SW 1271 (cell line): Measurements from ENCODE around the gene PALLD.

Source experiments
- DNase-seq, 2 experiments: peaks; one replicate each; lab custom pipeline; 2025; lab: John Stamatoyannopoulos, UW

PALLD gene

DNA sequence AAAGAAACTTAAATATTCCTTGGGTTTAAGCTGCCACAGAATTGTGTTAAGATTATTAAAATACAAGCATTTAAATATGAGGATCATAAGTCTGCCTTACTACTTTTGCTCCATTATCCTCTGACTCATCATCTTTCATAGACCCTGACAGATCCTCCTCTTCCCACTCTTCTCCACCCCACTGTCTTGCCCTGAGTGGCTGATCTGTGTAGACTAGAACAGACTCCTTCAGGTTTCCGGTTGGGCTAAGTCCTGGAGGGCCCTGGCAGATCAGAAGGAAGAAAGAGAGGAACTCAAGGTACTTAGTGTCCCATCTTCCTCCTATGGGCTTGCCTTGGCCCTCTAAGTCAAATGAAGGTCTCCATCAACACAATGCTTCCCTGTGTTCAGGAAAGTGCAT lies 30.7 kb downstream of the PALLD start:
- no peak for DNase-seq

DNA sequence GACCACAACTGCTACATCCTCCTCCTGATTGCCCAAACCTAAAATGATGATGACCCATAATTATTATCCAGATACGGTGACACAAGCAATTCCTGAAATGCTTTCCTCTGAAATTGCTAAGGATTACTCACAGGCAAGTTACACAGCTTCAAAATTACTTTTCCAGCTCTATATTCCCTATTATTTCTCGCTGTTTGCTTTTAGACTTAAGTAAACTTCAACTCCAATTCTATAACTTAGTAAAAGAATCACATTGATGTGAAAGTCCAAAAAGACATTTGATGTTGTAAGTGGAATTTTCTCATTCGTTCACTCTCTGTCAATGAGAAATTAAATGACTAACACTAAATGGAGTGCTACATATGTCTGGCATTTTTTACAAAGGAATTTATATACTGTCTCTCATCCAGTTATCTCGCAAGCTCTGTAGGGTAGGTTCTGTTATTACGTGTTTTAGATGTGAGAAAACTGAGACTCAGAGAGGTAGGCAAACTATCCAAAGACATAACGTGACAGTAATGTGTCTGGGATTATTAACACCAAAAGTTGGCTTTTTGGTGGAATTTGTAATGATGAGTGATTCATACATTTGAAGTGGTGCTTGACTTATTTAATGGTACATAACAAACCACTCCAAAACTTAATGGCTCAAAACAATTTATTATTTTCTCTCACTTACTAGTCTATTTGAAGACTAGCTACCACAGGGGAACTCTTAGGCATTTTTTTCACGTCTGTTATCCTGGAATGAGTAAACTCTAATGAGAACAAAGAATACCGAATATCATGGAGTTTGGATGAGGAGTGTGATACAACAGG lies 31.5 kb downstream of the PALLD start:
- no peak for DNase-seq

DNA sequence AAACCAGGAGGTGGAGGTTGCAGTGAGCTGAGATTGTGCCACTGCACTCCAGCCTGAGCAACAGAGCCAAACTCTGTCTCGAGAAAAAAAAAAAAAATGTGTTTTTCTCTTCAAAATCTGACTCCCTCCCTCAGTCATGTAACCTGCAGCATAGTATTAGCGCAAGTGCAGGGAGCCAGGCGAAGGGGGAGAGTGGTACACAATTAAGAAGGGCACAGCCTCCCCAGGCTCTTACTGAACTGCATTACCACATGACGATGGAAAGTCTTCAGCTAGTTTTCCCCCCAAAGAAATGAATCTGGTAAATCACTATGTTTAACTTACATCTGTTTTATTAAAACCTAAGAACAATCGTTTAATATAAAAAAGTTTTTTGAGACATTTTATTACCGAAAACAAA lies 32.4 kb downstream of the PALLD start:
- no peak for DNase-seq

DNA sequence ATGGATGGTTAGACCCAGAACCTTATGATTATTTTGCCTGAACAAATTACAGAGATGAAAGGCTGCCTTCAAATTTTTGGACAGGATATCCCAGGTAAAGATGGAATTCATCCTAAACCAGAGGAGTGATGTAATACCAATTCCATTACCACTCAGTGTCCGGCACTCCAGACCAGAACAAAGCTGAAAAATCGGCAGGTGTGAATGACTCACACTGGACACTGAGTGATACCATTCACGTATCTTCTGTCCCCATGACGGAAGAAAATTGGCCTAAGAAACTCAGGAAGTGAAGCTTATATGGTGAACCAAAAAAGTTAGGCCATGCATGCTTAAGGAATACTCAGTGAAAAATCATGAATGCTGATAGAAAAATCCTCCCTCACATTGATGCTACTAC lies 34.5 kb downstream of the PALLD start:
- DNase-seq, result no peak

DNA sequence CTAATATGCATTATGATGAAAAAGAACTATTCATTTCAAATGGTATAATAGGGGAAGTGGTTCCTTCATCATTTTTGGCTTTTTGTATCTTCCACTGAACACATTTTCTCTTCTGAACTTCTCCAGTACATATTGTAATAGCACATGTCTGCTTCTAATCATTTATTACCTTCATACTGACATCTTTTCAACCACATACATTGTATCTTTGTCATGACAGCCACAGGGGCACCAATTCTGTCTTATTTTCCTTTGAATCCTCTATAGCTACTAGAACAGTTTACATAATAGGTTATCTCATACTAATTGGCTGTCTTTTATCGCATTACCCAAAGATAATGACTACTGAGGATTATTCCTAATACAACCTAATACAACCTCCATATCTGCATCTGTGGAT lies 37.7 kb downstream of the PALLD start:
- no peak for DNase-seq

DNA sequence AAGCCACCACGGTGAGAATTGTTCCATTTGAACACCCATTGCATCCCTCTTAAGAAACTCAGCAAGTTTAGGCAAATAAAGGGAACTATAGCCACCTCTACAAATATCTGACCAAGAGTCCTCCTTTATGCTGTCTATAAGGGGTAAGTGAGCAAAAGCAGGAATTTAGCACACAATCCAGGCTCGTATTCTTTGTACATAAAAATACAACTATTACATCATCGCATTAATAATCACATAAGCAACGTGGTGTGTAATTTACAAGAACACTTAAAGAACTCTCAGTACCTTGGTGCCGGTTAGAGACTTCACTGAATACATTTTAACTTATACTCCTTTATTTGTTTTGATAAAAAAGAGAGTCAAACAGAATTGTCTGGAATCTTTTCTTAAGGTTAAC lies 38.8 kb downstream of the PALLD start:
- no peak for DNase-seq

DNA sequence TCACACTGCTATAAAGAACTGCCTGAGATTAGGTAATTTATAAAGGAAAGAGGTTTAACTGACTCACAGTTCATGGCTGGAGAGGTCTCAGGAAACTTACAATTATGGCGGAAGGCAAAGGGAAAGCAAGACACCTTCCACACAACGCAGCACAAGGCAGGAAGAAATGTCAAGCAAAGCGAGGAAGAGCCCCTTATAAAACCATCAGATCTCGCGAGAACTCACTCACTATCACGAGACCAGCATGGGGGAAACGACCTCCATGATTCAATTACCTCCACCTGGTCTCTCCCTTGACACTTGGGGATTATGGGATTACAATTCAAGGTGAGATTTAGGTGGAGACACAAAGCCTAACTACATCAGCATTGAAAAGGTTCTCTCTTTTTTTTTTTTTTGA lies 39.6 kb downstream of the PALLD start:
- DNase-seq, result no peak

DNA sequence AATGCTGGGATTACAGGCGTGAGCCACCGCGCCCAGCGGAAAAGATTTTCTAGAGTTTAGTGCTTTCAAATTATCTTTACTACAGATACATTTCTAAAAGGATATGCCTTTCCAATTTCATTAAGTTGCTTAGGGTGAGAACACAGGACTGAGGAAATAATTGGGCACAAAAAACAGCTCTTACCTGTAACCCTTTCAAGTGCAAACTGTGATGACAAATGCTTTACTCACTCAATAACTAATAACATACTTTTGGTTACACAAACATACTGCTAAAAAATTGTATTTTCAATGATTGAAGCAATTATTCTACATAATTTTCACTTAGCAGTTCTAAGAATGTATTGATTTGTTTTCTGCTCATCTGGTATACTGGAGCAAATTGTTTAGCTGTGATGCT lies 40.2 kb downstream of the PALLD start:
- DNase-seq, result no peak

DNA sequence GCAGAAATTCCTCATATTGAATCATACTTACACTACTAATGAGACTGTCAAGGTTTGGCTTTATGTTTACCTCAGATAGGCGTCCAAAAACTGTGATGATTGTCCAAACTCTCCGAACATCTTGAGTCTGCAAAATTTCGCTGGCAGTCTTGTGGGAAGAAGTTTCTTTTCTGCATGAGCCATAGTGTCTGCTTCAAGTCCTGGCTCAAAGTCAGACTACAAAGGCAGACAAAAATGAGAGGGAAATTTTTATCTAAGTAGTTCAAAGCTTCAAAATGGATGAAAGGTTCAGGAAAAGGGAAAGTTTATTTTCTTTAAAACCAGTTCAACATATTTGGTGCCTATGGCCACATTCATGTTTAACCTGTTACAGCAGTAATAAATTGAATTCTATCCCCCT lies 40.7 kb downstream of the PALLD start:
- DNase-seq, result no peak

DNA sequence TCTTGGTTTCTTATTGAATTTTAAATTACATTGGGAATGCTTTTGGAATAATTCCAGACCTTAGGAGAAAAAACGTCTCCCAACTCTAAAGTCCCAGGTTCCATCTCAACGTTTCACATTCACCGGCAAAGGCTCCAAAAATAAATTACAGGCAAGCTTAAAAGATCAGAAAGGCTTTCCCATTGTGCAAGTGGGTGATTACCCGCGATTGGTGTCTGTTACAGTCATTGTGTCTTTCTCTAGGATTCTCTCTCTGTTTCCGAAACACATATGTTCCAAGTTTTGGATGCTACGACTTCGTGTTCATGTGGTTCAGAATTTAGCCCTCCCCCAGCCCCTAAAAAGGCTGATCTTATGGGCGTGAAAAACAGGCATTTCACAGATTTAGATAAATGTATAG lies 41.8 kb downstream of the PALLD start:
- DNase-seq, result no peak

DNA sequence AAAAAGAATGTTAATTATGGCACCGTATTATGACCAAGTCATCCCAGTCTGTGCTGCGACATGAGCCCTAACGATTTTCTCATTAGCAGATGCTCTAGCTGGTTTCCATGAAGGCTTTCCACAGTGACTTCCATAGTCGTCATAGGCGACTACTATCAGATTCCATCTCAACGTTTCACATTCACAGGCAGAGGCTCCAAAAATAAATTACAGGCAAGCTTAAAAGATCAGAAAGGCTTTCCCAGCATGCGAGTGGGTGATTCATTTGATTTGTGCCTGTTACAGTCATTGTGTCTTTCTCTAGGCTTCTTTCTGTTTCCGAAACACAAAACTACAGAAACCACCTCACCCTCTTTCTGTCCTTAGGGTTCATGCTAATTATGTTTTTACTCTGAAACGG lies 43.2 kb downstream of the PALLD start:
- DNase-seq, result no peak

DNA sequence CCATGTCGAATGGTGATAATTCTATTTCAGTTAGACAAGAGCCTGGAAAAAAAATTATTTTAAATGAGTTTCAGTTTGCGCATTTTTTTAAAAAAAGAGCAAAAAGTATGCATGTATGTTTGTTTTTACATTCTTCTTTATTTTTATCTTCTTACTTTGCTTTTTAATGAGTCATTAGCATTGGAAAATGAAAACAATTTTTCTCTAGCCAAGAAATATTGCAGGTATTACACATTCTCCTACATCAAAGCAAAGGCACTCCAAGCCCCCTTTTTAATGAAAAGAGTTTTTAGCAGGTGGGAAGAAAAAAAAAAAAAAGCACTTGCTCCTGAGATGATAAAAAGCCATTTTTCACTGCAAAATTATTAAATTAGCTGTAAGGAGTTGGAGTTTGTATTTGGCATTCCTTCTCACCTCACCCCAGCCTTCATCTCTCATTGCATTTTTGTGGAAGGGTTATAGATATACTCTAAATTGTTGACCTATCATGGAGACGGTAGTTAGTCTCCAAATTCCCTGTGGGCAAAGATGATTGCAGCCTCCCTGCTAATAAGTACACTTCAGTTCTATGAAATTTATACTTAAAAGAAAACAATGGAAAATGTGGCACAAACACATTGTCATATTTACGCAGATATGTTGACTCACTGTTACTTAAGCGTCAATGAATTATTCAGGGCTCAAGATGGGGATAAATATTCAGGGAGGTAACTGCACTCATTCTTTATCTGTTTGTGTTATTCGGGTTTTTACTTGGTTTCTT lies 43.8 kb downstream of the PALLD start:
- no peak for DNase-seq

DNA sequence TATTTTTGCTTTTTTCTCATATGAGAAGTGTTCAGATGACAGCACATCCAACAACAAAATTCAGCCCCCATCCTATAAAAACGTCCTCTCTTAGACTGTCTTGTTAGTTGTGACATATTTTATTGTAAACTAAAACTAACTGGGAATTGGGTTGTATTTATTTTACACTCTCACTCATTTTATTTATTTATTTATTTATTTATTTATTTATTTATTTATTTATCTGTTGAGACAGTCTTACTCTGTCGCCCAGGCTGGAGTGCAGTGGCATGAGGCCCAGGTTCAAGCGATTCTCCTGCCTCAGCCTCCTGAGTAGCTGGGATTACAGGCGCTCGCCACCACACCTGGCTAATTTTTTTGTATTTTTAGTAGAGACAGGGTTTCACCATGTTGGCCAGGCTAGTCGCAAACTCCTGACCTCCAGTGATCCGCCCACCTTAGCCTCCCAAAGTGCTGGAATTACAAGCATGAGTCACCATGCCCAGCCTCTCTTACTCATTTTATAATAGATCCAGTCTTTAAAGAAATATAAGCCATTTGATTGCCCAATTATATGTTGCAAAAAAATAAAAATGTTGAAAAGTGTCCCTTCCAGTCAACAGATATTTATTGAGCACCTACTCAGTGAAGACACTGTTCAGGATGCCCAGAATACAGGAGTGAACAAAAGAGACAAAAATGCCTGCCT lies 44.6 kb downstream of the PALLD start:
- DNase-seq, result no peak

DNA sequence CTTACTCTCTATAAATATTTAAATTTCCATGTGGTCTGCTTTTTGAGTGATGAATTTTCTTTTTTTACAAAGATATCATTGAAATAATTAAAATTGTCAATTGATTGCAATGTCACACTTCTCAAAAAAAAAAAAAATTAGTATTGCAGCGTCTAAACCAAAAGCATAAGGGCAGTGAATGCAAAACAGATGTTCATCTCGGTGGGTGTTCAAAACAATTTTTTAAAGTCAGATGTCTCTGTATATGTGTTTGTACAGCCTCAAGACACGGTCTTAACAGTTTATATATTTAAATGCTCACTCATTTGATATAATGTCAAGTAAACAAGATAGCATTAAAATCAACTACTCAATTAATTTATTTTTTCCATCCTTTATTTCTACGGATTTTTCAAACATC lies 52.3 kb downstream of the PALLD start:
- no peak for DNase-seq

DNA sequence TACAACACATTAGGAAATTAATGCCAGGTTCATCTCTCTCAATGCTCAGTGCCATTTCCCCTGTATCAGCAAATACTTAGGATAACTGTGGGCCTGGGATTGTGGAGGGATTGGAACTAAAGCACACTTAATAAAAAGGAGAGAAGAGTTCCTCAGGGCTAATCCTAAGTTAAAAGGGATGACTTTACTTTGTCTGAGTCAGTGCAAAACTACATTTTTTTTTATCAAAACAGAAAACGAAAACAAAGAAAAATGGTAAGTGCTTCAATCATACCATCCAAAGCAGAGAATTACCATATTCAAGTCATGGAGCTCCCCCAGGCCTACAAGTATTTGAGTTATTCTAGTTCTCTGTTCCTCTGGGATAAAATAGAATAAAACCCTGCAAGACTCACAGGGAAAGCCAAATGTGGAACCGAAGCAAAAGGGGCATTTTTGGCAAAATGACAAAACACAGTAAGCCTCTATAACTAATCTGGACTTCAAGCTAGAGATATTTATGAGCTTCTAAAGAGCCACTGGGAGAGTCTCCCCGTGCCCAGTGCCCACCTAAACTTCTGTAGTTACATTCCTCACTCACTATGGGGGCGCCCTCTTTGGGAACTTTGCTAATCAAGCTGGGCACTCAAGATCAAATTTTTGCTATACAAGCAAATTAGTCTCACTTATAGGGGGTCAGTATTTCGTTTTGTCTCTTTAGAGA lies 53.4 kb downstream of the PALLD start:
- no peak for DNase-seq

DNA sequence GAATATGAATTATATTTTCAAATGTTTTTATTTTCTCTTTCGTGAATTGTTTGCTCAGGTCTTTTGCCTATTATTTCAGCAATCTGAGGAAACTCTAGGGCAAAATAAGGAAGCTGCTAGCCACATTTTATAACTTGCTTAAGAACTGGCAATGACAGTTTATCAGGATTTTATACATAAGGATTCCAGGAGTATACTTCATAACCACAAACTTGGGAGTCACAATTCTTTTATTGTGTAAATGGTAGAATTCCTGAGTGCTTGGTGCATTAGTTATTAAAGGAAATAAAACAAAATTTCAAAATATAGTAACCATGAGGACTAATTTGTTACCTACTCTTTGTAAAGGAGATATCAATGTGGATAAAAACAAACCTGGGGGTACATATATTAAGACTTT lies 54.4 kb downstream of the PALLD start:
- DNase-seq, result no peak

DNA sequence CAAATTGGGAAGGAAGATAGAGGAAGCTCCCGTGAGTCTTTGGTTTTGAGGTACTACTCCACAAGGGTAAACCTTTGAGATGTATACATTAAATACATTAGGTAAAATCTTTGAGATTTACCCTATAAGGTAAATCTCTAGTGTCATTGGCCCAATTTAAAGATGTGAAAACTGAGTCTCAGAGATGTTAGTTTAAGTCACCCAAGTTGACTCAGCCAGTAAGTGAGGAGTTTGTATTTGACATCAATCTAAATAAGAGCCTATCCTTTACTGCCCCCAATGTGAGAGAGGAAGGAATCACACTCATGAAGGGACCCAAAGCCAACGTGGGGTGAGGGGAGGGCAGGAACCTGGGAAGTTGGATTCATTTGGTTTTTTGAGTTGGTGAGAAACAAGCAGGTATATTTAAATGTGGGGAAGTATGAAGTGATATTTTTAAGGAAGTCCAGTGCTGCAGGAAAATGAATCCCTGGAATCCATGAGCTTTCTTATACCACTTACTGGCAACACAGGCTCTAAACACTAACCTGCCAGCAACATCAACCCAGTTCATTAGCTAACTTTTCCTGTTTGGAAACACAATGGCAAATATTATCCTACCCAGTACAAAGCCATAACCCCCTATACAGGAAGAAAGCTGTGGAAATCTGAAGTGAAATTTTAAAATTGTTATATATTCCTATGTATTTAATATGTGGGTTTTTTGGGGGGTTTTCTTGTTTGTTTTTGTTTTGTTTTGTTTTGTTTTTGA lies 55.3 kb downstream of the PALLD start:
- no peak for DNase-seq

DNA sequence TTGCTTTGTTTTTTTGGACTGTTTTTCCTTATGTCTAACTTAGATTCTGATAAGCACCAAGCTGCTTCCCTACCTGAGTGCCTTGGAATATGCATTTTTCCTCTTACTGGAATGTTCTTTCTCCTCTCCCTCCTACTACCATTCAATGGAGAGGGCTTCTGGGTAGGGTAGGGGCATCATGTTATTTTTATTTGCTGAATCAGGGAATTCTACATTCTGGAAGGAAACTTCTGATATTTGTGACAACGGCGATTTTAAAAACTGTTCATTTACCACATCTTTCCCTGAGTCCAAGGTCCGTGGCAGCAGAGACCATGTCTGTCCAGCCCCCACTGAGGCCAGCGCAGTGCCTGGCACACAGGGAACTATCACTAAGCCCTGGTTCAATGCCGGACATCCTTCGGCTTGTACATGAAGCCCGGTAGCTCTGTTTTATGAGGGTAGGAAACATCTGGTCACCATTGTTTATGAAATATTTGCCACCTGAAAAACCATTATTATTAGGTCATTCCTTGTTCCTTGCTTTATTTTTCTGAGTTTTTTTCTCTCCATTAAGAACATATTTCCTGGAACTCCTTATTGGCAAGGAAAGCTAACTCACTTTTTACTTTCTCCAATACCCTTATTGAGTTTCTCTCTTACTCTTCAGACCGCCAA lies 57.0 kb downstream of the PALLD start:
- no peak for DNase-seq

DNA sequence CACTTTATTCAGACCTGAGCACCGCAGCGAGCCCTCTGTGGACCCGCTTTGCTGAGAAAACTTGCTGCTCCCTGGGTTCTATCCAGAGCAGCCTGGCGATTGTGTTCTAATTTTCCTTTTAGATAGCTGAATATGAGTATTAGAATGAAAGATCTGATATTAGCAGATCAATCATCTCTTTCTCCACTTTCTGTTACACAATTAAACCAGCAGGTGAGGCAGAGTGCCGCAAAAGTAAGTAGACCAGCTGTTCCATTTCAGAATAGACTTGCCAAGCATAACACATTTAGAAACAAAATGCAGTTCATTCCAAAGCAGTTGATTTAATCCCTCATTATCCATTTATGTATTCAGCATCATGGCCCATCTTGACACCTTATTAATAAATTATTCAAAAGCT lies 58.6 kb downstream of the PALLD start:
- DNase-seq, result no peak

DNA sequence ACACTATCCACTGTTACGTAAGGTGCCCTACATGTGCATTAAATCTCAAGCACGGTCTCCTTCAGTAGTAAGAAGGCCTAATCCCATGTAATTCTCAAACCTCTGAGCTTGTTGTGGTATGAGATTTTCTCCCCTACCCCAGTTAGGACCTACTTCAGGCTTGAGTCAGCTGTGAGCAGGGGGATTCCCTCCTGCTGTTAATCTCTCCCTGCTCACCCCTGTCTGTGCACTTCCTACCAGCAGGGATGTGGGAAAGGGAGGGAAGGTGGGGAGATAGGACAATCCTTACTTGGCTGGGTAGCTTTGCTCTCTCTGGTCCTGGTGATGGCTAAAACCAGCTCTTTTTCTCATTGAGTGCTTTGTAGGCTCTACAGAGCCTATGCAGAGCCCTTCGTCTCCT lies 60.8 kb downstream of the PALLD start:
- no peak for DNase-seq

DNA sequence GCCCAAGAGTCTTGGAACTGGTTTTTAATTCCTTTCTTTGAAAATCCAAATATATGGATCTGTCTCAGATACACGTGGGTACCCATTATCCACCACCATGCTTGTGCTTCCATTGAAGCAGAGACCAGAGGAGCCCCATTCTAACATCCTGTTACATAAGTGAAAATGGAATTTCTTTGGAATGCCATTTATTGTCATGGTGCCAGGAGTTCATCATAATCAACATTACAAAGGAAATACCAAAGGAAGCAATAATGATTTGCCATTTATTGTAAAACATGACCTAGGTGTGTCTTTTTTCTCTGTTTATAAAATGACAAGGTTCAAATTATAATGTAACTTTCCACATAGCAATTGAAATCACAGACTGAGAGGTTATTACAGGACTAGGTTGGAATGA lies 61.7 kb downstream of the PALLD start:
- DNase-seq, result peak in 1 of 2 experiments; percentile 38
